PC-3 (cell line): ENCODE measurements around the gene CLEC16A.

Experiments used
- CTCF ChIP-seq: fragments of 300-600 bp; sonication (generic); conservative IDR thresholded peaks from 2 replicates; pipeline ENCODE4 v1.5.1; 2017; ENCODE audit warnings: antibody characterized with exemption, low read depth, mild to moderate bottlenecking, low read length
- EZH2 ChIP-seq: fragments of 300-600 bp; sonication (generic); IDR thresholded peaks from one replicate; pipeline ENCODE4 v1.6.1; 2017; ENCODE audit warnings: antibody characterized with exemption, mild to moderate bottlenecking, low read length; ENCODE audit not compliant: unreplicated experiment
- EZH2phosphoT487 ChIP-seq: fragments of 300-600 bp; sonication (generic); IDR thresholded peaks from 2 replicates; pipeline ENCODE4 v1.6.1; 2018; ENCODE audit warnings: mild to moderate bottlenecking, antibody characterized with exemption, low read length, borderline replicate concordance

GRCh38 chr16:11205754-11206581 is 261.6 kb downstream of the CLEC16A start:
- no peak for TF ChIP-seq EZH2phosphoT487
- no peak for TF ChIP-seq EZH2
- TF ChIP-seq CTCF, result no peak
